SK-N-SH (cell line): ENCODE data around the gene TBL1X. TPM values are rescaled to one million over a fixed set of nuclear protein-coding genes. Genes with fewer than 3 reads are reported as not detected.

Experiments
- CTCF ChIA-PET: fragments of 300-600, 350-600 bp; formaldehyde crosslinking; extraction: SDS; loops from one replicate; lab custom pipeline; 2021; lab: Yijun Ruan, JAX
- POLR2A ChIA-PET: fragments of 350-600 bp; sonication (Branson Sonifier 250); formaldehyde crosslinking; extraction: SDS; loops from one replicate; lab custom pipeline; 2020; ENCODE audit warnings: antibody characterized with exemption, inconsistent platforms; lab: Yijun Ruan, JAX
- DNase-seq: peaks from one replicate; pipeline ENCODE4 v3.0.0; 2012
- H2AFZ ChIP-seq: fragments of 200-600 bp; sonication (generic); 2 replicates; pipeline ENCODE4 v1.8.1; 2016; ENCODE audit warnings: antibody characterized with exemption, mild to moderate bottlenecking, low read depth
- H3F3A ChIP-seq: fragments of 200-600 bp; sonication (generic); replicated peaks from 2 replicates; pipeline ENCODE3; 2016; ENCODE audit warnings: antibody characterized with exemption, mild to moderate bottlenecking; ENCODE audit not compliant: insufficient read depth
- H3K27ac ChIP-seq, 2 experiments: fragments of 200-500 bp in 1 of 2; fragments of 200-600 bp in 1 of 2; sonication (Bioruptor generic) in 1 of 2; sonication (generic), shearing (Covaris generic) in 1 of 2; 2 replicates each; pipeline versions ENCODE4 v1.5.1 to v1.6.1; 2014 to 2016; ENCODE audit warnings: low read depth in 2 of 2, inconsistent platforms in 1 of 2, low read length in 1 of 2, mild to moderate bottlenecking in 1 of 2, mixed read lengths in 1 of 2
- H3K27me3 ChIP-seq: fragments of 200-600 bp; sonication (generic), shearing (Covaris generic); 2 replicates; pipeline ENCODE4 v1.6.1; 2016; ENCODE audit warnings: mixed run types; ENCODE audit not compliant: insufficient read depth
- H3K36me3 ChIP-seq, 2 experiments: fragments of 200-500 bp in 1 of 2; fragments of 200-600 bp in 1 of 2; sonication (Bioruptor generic) in 1 of 2; sonication (generic) in 1 of 2; replicated peaks in 1 of 2; 2 replicates each; pipeline versions ENCODE3 to v1.5.1; 2014 to 2016; ENCODE audit warnings: low read length in 1 of 2, mild to moderate bottlenecking in 1 of 2; ENCODE audit not compliant: insufficient read depth in 2 of 2, control insufficient read depth in 1 of 2
- H3K4me1 ChIP-seq, 2 experiments: fragments of 200-500 bp in 1 of 2; fragments of 200-600 bp in 1 of 2; sonication (Bioruptor generic) in 1 of 2; sonication (generic), shearing (Covaris generic) in 1 of 2; 2 replicates each; pipeline versions ENCODE4 v1.5.1 to v1.6.1; 2014 to 2016; ENCODE audit warnings: low read depth in 1 of 2, low read length in 1 of 2, mixed run types in 1 of 2; ENCODE audit not compliant: insufficient read depth in 2 of 2, control insufficient read depth in 1 of 2
- H3K4me2 ChIP-seq: fragments of 200-600 bp; sonication (generic), shearing (Covaris generic); 2 replicates; pipeline ENCODE4 v1.6.1; 2017; ENCODE audit warnings: mixed run types
- H3K4me3 ChIP-seq, 2 experiments: fragments of 200-500 bp in 1 of 2; fragments of 200-600 bp in 1 of 2; sonication (Bioruptor generic) in 1 of 2; sonication (generic), shearing (Covaris generic) in 1 of 2; 2 replicates each; pipeline versions ENCODE4 v1.5.1 to v1.8.1; 2014 to 2016; ENCODE audit warnings: low read depth in 2 of 2, inconsistent platforms in 1 of 2, low read length in 1 of 2, mild to moderate bottlenecking in 1 of 2, mixed read lengths in 1 of 2, moderate library complexity in 1 of 2
- H3K79me2 ChIP-seq: fragments of 200-600 bp; sonication (generic); 2 replicates; pipeline ENCODE4 v1.8.1; 2017; ENCODE audit warnings: mild to moderate bottlenecking; ENCODE audit not compliant: insufficient read depth
- H3K9ac ChIP-seq: fragments of 200-600 bp; sonication (generic); 2 replicates; pipeline ENCODE4 v1.6.1; 2017; ENCODE audit warnings: mixed run types
- H3K9me2 ChIP-seq: fragments of 200-600 bp; sonication (generic); 2 replicates; pipeline ENCODE4 v1.6.1; 2017; ENCODE audit warnings: mixed run types
- H3K9me3 ChIP-seq: fragments of 200-600 bp; sonication (generic); 2 replicates; pipeline ENCODE4 v1.6.1; 2017; ENCODE audit warnings: mixed run types, mild to moderate bottlenecking, moderate library complexity
- H4K20me1 ChIP-seq: fragments of 200-600 bp; sonication (generic); 2 replicates; pipeline ENCODE4 v1.6.1; 2017; ENCODE audit warnings: mild to moderate bottlenecking, mixed run types; ENCODE audit not compliant: insufficient read depth
- ELF1 ChIP-seq: IDR thresholded peaks from 2 replicates; pipeline ENCODE4 v1.4.0; 2012
- EP300 ChIP-seq, 2 experiments: IDR thresholded peaks; 2 replicates each; pipeline versions ENCODE4 v1.4.0 to v1.6.1; 2012; ENCODE audit warnings: borderline replicate concordance in 1 of 2, low read depth in 1 of 2, low read length in 1 of 2
- EZH2phosphoT487 ChIP-seq: fragments of 200-600 bp; sonication (generic); IDR thresholded peaks from 2 replicates; pipeline ENCODE4 v1.6.1; 2017; ENCODE audit warnings: low read depth, mixed run types, mild to moderate bottlenecking, antibody characterized with exemption, moderate library complexity, borderline replicate concordance
- FOXJ3 ChIP-seq: sonication (generic); formaldehyde crosslinking; IDR thresholded peaks from 2 replicates; pipeline ENCODE4 v1.5.1; 2020; ENCODE audit warnings: mild to moderate bottlenecking, missing genetic modification reagents
- IRF3 ChIP-seq: fragments of 150-350 bp; IDR thresholded peaks from 2 replicates; pipeline ENCODE4 v1.6.1; 2016; ENCODE audit warnings: mild to moderate bottlenecking, low read depth, low read length
- JUND ChIP-seq: IDR thresholded peaks from 2 replicates; pipeline ENCODE4 v1.4.0; 2012
- MAX ChIP-seq: IDR thresholded peaks from 2 replicates; pipeline ENCODE4 v1.4.0; 2012; ENCODE audit warnings: low read depth
- NFIC ChIP-seq: IDR thresholded peaks from 2 replicates; pipeline ENCODE4 v1.4.0; 2012; ENCODE audit warnings: borderline replicate concordance
- NRF1 ChIP-seq: IDR thresholded peaks from 2 replicates; pipeline ENCODE4 v1.6.1; 2012; ENCODE audit warnings: low read depth, mild to moderate bottlenecking, low read length
- REST ChIP-seq: IDR thresholded peaks from 2 replicates; pipeline ENCODE4 v1.6.1; 2012; ENCODE audit warnings: mild to moderate bottlenecking, low read depth, low read length, moderate library complexity
- RXRA ChIP-seq: IDR thresholded peaks from 2 replicates; pipeline ENCODE4 v1.4.0; 2012; ENCODE audit warnings: low read depth, mild to moderate bottlenecking, borderline replicate concordance
- SIN3A ChIP-seq: IDR thresholded peaks from 2 replicates; pipeline ENCODE4 v1.6.1; 2012; ENCODE audit warnings: low read depth, mild to moderate bottlenecking, low read length, moderate library complexity, borderline replicate concordance
- TCF12 ChIP-seq: IDR thresholded peaks from 2 replicates; pipeline ENCODE4 v1.4.0; 2012
- TEAD4 ChIP-seq: IDR thresholded peaks from 2 replicates; pipeline ENCODE4 v1.4.0; 2012; ENCODE audit warnings: mild to moderate bottlenecking, borderline replicate concordance; ENCODE audit not compliant: insufficient read depth
- YY1 ChIP-seq: IDR thresholded peaks from 2 replicates; pipeline ENCODE4 v1.4.0; 2012; ENCODE audit warnings: low read depth, mild to moderate bottlenecking
- ZBTB33 ChIP-seq: IDR thresholded peaks from 2 replicates; pipeline ENCODE4 v1.4.0; 2012; ENCODE audit warnings: low read depth, borderline replicate concordance
- WGBS: methylation state at CpG from one replicate; pipeline ENCODE4 v1.1.6; 2017; ENCODE audit warnings: low lambda C conversion rate; 5-methylcytosine and 5-hydroxymethylcytosine counted together
- polyA plus RNA-seq, 3 experiments: library from polyadenylated mRNA; depleted of rRNA; stranded (reverse); fragments of >200 nt; gene quantifications; 2 replicates each; pipeline ENCODE4 v1.2.3, GENCODE V29; 2012

The TBL1X gene
- polyA plus RNA-seq, 1 of the 3 experiments (the other 2 are of a cell fraction), result 10.6 TPM

GRCh38 chrX:9663216-9663615 lies 198.4 kb downstream of the TBL1X start:
- no peak overlapping the region for H2AFZ ChIP-seq
- H3K27me3 ChIP-seq, result no peaks in the 10 kb centered on the region
- no peak overlapping the region for H3K4me3 ChIP-seq
- CTCF ChIA-PET, result no interaction called here
- H3K36me3 ChIP-seq, result no peaks in the 10 kb centered on the region
- DNase-seq, result no peak
- 43% methylated on average over 3 of the region's 6 CpGs for WGBS
- no peaks in the 10 kb centered on the region for H4K20me1 ChIP-seq
- no peaks in the 10 kb centered on the region for H3K9me2 ChIP-seq
- H3K9me3 ChIP-seq, result no peaks in the 10 kb centered on the region
- TF ChIP-seq EZH2phosphoT487 (no peak), YY1 (no peak), TEAD4 (no peak), FOXJ3 (CRISPR knock-in tag) (no peak), NRF1 (no peak), IRF3 (no peak), JUND (no peak), ZBTB33 (no peak), EP300 (IDR thresholded peaks at IDR 0.05; ENCODE audit: borderline replicate concordance in 1 of 2, low read depth in 1 of 2, low read length in 1 of 2) (no peak), MAX (no peak), NFIC (no peak), REST (no peak), ELF1 (no peak), RXRA (no peak), SIN3A (no peak), TCF12 (no peak)
- TF ChIP-seq, all 33 proteins: peak for 0
- Histone ChIP-seq H3K4me1 (peaks cover 0 to 14% of the 10 kb centered on the region in 2 experiments; a peak in 2 of 4 replicates), H3K79me2 (no peaks in the 10 kb centered on the region), H3F3A (peaks cover 7% of the 10 kb centered on the region), H3K4me2 (no peak overlapping the region), H3K27ac (no peak overlapping the region), H3K9ac (no peak overlapping the region)
- POLR2A ChIA-PET, result no interaction called here
